ENCODE results near the gene CDV3. TPM values are rescaled to one million over a fixed set of nuclear protein-coding genes. Genes with fewer than 3 reads are reported as not detected.

Gene CDV3
- total RNA-seq, 1 experiment from 2014 or later = 180 TPM

- no peaks in the 10 kb centered on the region; the same call in 1 of the 2 replicates for H3K27me3 ChIP-seq
- H3K36me3 ChIP-seq = peaks cover 85% of the 10 kb centered on the region
Observed at GRCh38 chr3:133606342-133606741, 32.9 kb downstream of the CDV3 start.

GRCh38 chr3:133606902-133607301 is 33.4 kb downstream of the CDV3 start:
- Histone ChIP-seq H3K36me3 (peaks cover 83% of the 10 kb centered on the region), H3K4me1 (no peaks in the 10 kb centered on the region), H3K27ac (no peak overlapping the region), H3K9me3 (replicated peaks) (no peaks in the 10 kb centered on the region), H3K4me3 (no peak overlapping the region), H3K27me3 (no peaks in the 10 kb centered on the region; the same call in 1 of the 2 replicates)
- DNase-seq = no peak

More at GRCh38 chr3:133606342-133606741, 32.9 kb downstream of the CDV3 start:
- DNase-seq = no peak
- H3K27ac ChIP-seq = no peak overlapping the region
- H3K4me1 ChIP-seq = no peaks in the 10 kb centered on the region
- H3K4me3 ChIP-seq = no peak overlapping the region
- H3K9me3 ChIP-seq (replicated peaks) = no peaks in the 10 kb centered on the region

- H3K36me3 ChIP-seq = peaks cover 86% of the 10 kb centered on the region
Observed at GRCh38 chr3:133607816-133608215, 34.3 kb downstream of the CDV3 start.

GRCh38 chr3:133608388-133608787 is 34.9 kb downstream of the CDV3 start:
- Histone ChIP-seq H3K27ac (no peak overlapping the region), H3K27me3 (no peaks in the 10 kb centered on the region; the same call in 1 of the 2 replicates), H3K4me3 (no peak overlapping the region), H3K9me3 (replicated peaks) (no peaks in the 10 kb centered on the region), H3K4me1 (no peaks in the 10 kb centered on the region), H3K36me3 (peaks cover 82% of the 10 kb centered on the region)
- no peak for DNase-seq

More at GRCh38 chr3:133607816-133608215, 34.3 kb downstream of the CDV3 start:
- Histone ChIP-seq H3K4me3 (no peak overlapping the region), H3K27ac (no peak overlapping the region), H3K9me3 (replicated peaks) (no peaks in the 10 kb centered on the region), H3K4me1 (no peaks in the 10 kb centered on the region), H3K27me3 (no peaks in the 10 kb centered on the region; the same call in 1 of the 2 replicates)
- no peak for DNase-seq

GRCh38 chr3:133610031-133610430 is 36.5 kb downstream of the CDV3 start:
- Histone ChIP-seq H3K4me3 (no peak overlapping the region), H3K9me3 (replicated peaks) (no peaks in the 10 kb centered on the region), H3K36me3 (peaks cover 77% of the 10 kb centered on the region), H3K4me1 (no peaks in the 10 kb centered on the region), H3K27ac (no peak overlapping the region), H3K27me3 (no peaks in the 10 kb centered on the region; the same call in 1 of the 2 replicates)
- no peak for DNase-seq

GRCh38 chr3:133611534-133611933 is 38.0 kb downstream of the CDV3 start:
- H3K4me3 ChIP-seq = no peak overlapping the region
- peaks cover 83% of the 10 kb centered on the region for H3K36me3 ChIP-seq
- no peak overlapping the region for H3K27ac ChIP-seq
- no peak for DNase-seq
- no peaks in the 10 kb centered on the region; the same call in 1 of the 2 replicates for H3K27me3 ChIP-seq
- no peaks in the 10 kb centered on the region for H3K9me3 ChIP-seq (replicated peaks)
- H3K4me1 ChIP-seq = no peaks in the 10 kb centered on the region

GRCh38 chr3:133620066-133620784 is 46.7 kb downstream of the CDV3 start:
- no peak overlapping the region for H3K4me3 ChIP-seq
- no peaks in the 10 kb centered on the region for H3K27me3 ChIP-seq
- H3K4me1 ChIP-seq = no peaks in the 10 kb centered on the region
- H3K36me3 ChIP-seq = peaks cover 85% of the 10 kb centered on the region
- no peak overlapping the region for H3K27ac ChIP-seq
- H3K9me3 ChIP-seq (replicated peaks) = no peaks in the 10 kb centered on the region
- no peak for DNase-seq

GRCh38 chr3:133627789-133628188 is 54.3 kb downstream of the CDV3 start:
- H3K27me3 ChIP-seq = no peaks in the 10 kb centered on the region
- H3K36me3 ChIP-seq = peaks cover 74% of the 10 kb centered on the region
- no peak overlapping the region for H3K4me3 ChIP-seq
- H3K9me3 ChIP-seq (replicated peaks) = no peaks in the 10 kb centered on the region
- no peak overlapping the region for H3K27ac ChIP-seq
- H3K4me1 ChIP-seq = no peaks in the 10 kb centered on the region
- DNase-seq = no peak

GRCh38 chr3:133629146-133629545 is 55.7 kb downstream of the CDV3 start:
- DNase-seq = no peak
- Histone ChIP-seq H3K4me1 (no peaks in the 10 kb centered on the region), H3K27me3 (no peaks in the 10 kb centered on the region), H3K27ac (no peak overlapping the region), H3K9me3 (replicated peaks) (no peaks in the 10 kb centered on the region), H3K36me3 (peaks cover 73% of the 10 kb centered on the region), H3K4me3 (no peak overlapping the region)

GRCh38 chr3:133633439-133633838 is 60.0 kb downstream of the CDV3 start:
- Histone ChIP-seq H3K27me3 (no peaks in the 10 kb centered on the region), H3K27ac (no peak overlapping the region), H3K36me3 (peaks cover 74% of the 10 kb centered on the region), H3K4me3 (no peak overlapping the region), H3K4me1 (no peaks in the 10 kb centered on the region), H3K9me3 (replicated peaks) (no peaks in the 10 kb centered on the region)
- DNase-seq = no peak

Other genes with a start within 250 kb of the CDV3 start
- gene BFSP2, start 173.6 kb upstream of the CDV3 start, total RNA-seq (2014; rRNA removed; shearing (Covaris generic)) = 0.41 TPM in 1 of 2 replicates, not detected in the other
- 104 and 111 TPM in 2 replicates for gene TOPBP1, start 88.3 kb downstream of the CDV3 start, total RNA-seq (2014; rRNA removed; shearing (Covaris generic))
- gene TF, start 172.7 kb downstream of the CDV3 start, total RNA-seq (2014; rRNA removed; shearing (Covaris generic)) = under 0.01 and 0.08 TPM in 2 replicates
- gene SRPRB, start 232.1 kb downstream of the CDV3 start, total RNA-seq (2014; rRNA removed; shearing (Covaris generic)) = 36.0 and 46.3 TPM in 2 replicates